ENCODE data around the gene RNMT.

The RNMT gene

GRCh38 chr18:13716916-13717315, 9.6 kb upstream of the RNMT start:
- no peak overlapping the region for H3K27ac ChIP-seq

GRCh38 chr18:13720123-13720522, 6.3 kb upstream of the RNMT start:
- TF ChIP-seq CTCF (IDR thresholded peaks at IDR 0.05) (no peak), ZFX (IDR thresholded peaks at IDR 0.05; ENCODE audit: borderline replicate concordance) (no peak)
- no peak overlapping the region for H3K27ac ChIP-seq

More at GRCh38 chr18:13716916-13717315, 9.6 kb upstream of the RNMT start:
- TF ChIP-seq CTCF (IDR thresholded peaks at IDR 0.05) (no peak), ZFX (IDR thresholded peaks at IDR 0.05; ENCODE audit: borderline replicate concordance) (no peak)

GRCh38 chr18:13720847-13721246, 5.6 kb upstream of the RNMT start:
- no peak for TF ChIP-seq CTCF (IDR thresholded peaks at IDR 0.05)
- TF ChIP-seq ZFX (IDR thresholded peaks at IDR 0.05; ENCODE audit: borderline replicate concordance) = no peak

GRCh38 chr18:13725566-13726231, 774 bp upstream of the RNMT start:
- peak overlapping the region; percentile 73 for H3K27ac ChIP-seq
- no peak for TF ChIP-seq CTCF (IDR thresholded peaks at IDR 0.05)
- TF ChIP-seq ZFX (IDR thresholded peaks at IDR 0.05; ENCODE audit: borderline replicate concordance) = no peak

More at GRCh38 chr18:13720847-13721246, 5.6 kb upstream of the RNMT start:
- H3K27ac ChIP-seq = no peak overlapping the region

- peak overlapping the region; percentile 73 for H3K27ac ChIP-seq
- no peak for TF ChIP-seq CTCF (IDR thresholded peaks at IDR 0.05)
- TF ChIP-seq ZFX (IDR thresholded peaks at IDR 0.05; ENCODE audit: borderline replicate concordance) = no peak
These were observed 479 bp downstream of the RNMT start for GRCh38 chr18:13726972-13727331.

GRCh38 chr18:13730481-13730880, 4.0 kb downstream of the RNMT start:
- no peak overlapping the region for H3K27ac ChIP-seq
- TF ChIP-seq CTCF (IDR thresholded peaks at IDR 0.05) = no peak
- TF ChIP-seq ZFX (IDR thresholded peaks at IDR 0.05; ENCODE audit: borderline replicate concordance) = no peak

- no peak for TF ChIP-seq ZFX (IDR thresholded peaks at IDR 0.05; ENCODE audit: borderline replicate concordance)
- no peak for TF ChIP-seq CTCF (IDR thresholded peaks at IDR 0.05)
- no peak overlapping the region for H3K27ac ChIP-seq
These were observed 9.2 kb downstream of the RNMT start for GRCh38 chr18:13735681-13736080.

Measured in 22Rv1 (cell line).